BE2C (cell line): ENCODE data around the gene HESX1.

Source experiments
- DNase-seq: peaks from one replicate; pipeline ENCODE4 v3.0.0-alpha.2; 2020
- H3K27me3 ChIP-seq: fragments of 250-450 bp; sonication (Bioruptor Pico); 2 replicates; pipeline ENCODE4 v1.5.1; 2020; ENCODE audit warnings: mild to moderate bottlenecking
- H3K36me3 ChIP-seq: fragments of 250-450 bp; sonication (Bioruptor Pico); 2 replicates; pipeline ENCODE4 v1.5.1; 2020; ENCODE audit warnings: mild to moderate bottlenecking
- H3K4me1 ChIP-seq: fragments of 250-450 bp; sonication (Bioruptor Pico); 2 replicates; pipeline ENCODE4 v1.5.1; 2020
- H3K4me3 ChIP-seq: 2 replicates; pipeline ENCODE4 v1.5.1; 2011; ENCODE audit warnings: low read depth, low read length
- H3K9me3 ChIP-seq: fragments of 250-450 bp; sonication (Bioruptor Pico); 2 replicates; pipeline ENCODE4 v1.5.1; 2020
- TF ChIP-seq, protein P1 (sequence below): IDR thresholded peaks from 2 replicates; pipeline ENCODE4 v1.5.1; 2012; ENCODE audit warnings: mild to moderate bottlenecking, low read depth, low read length

HESX1 gene

DNA sequence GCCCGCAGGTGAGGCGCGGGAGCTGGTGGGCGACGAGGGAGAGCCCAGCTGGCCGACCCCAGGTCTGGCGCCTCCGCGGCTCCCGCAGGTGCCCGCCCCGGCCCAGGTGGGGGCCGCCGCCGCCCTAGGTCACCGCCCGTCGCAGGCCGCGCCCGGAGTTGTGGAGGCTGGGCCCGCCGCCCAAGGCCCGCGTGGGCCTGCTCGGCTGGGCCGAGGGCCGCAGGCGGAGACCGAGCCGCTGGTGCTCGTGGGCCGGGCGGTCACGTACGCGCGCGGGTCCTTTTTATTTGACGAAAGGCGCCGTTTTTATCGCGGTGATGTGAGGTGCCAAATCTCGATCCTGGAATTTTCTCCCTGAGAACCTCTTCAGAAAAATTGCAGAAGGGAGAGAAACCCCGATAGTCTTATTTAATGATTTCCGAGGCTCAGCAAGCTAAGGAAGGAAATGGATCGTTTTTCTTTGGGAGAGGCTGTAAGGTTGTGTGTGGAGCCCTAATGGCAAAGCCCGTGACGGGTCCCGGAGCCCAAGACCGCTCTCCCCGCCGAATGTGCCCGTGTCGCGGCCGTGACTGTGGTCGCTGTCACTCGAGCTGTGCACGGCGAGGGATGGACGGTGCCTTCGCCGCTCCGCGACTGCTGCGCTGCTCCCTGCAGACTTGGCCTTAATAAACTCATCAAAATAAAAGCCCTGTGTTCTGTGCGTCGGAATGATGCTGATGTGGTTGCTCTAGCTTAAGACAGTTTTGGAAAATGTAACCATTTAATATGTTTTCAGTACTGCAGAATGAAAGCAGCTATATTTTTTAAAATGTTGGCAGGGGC lies 28.4 kb upstream of the HESX1 start:
- Histone ChIP-seq H3K9me3 (no peaks in the 10 kb centered on the region), H3K4me1 (no peaks in the 10 kb centered on the region), H3K4me3 (peak overlapping the region; percentile 84), H3K36me3 (no peaks in the 10 kb centered on the region), H3K27me3 (no peaks in the 10 kb centered on the region)
- peak; percentile 35 for DNase-seq
- TF ChIP-seq, protein P1, sequence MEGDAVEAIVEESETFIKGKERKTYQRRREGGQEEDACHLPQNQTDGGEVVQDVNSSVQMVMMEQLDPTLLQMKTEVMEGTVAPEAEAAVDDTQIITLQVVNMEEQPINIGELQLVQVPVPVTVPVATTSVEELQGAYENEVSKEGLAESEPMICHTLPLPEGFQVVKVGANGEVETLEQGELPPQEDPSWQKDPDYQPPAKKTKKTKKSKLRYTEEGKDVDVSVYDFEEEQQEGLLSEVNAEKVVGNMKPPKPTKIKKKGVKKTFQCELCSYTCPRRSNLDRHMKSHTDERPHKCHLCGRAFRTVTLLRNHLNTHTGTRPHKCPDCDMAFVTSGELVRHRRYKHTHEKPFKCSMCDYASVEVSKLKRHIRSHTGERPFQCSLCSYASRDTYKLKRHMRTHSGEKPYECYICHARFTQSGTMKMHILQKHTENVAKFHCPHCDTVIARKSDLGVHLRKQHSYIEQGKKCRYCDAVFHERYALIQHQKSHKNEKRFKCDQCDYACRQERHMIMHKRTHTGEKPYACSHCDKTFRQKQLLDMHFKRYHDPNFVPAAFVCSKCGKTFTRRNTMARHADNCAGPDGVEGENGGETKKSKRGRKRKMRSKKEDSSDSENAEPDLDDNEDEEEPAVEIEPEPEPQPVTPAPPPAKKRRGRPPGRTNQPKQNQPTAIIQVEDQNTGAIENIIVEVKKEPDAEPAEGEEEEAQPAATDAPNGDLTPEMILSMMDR: no peak

DNA sequence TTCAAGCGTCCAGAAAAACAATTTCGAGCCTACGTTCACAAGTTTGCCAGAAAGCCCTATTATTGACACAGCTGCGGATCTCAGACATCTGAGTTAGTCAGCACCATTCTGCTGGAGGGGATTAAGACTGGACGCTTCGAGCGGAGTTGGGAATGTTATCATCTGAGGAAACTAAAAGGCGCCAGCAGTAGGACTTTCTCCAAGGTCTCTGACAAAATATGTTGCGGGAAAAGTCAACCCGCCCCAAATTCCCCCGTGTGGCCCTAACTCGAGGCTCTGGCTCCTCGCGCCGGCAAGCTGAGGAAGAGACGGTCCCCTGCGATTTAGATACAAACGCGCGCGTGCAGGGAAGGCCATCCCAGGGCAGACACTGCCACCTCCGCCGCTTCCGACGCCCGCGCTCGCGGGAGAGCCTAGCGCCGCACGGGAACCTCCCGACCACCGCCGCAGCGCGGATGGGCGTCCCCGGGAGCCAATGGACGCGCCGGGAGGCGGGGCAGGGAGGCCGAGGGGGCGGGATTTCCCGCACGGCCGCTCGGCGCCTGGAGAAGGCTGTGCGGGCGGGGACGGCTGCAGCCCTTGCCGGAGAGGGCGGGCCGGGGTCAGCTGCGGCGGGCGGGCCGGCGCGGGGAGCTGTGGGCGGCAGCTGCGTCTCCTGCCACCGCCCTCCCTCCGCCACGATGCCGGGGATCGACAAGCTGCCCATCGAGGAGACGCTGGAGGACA lies 27.6 kb upstream of the HESX1 start, which contains the start of gene APPL1:
Gene APPL1 (plus strand): TSS at position 526 of the 726 bp plus-strand sequence. CDS start 155 bp downstream, at position 681.
- Histone ChIP-seq H3K27me3 (no peaks in the 10 kb centered on the region), H3K9me3 (no peaks in the 10 kb centered on the region), H3K4me1 (no peaks in the 10 kb centered on the region), H3K4me3 (peak within 1 kb of the TSS; percentile 84), H3K36me3 (no peaks in the 10 kb centered on the region)
- TF ChIP-seq, protein P1: no peak
- peak; percentile 91 for DNase-seq

GRCh38 chr3:57226176-57226575 lies 26.4 kb upstream of the HESX1 start:
- Histone ChIP-seq H3K9me3 (no peaks in the 10 kb centered on the region), H3K36me3 (no peaks in the 10 kb centered on the region), H3K4me3 (no peak overlapping the region), H3K27me3 (no peaks in the 10 kb centered on the region), H3K4me1 (no peaks in the 10 kb centered on the region)
- no peak for DNase-seq
- TF ChIP-seq, protein P1: no peak

- Histone ChIP-seq H3K9me3 (no peaks in the 10 kb centered on the region), H3K4me3 (no peak overlapping the region), H3K4me1 (no peaks in the 10 kb centered on the region), H3K36me3 (no peaks in the 10 kb centered on the region), H3K27me3 (no peaks in the 10 kb centered on the region)
- TF ChIP-seq, protein P1: no peak
- DNase-seq: no peak
Measured at GRCh38 chr3:57224856-57225255, 25.1 kb upstream of the HESX1 start.

GRCh38 chr3:57221883-57222282 lies 22.1 kb upstream of the HESX1 start:
- no peaks in the 10 kb centered on the region for H3K4me1 ChIP-seq
- TF ChIP-seq, protein P1: peak; percentile 41
- no peaks in the 10 kb centered on the region for H3K36me3 ChIP-seq
- no peak for DNase-seq
- no peaks in the 10 kb centered on the region for H3K9me3 ChIP-seq
- H3K4me3 ChIP-seq: no peak overlapping the region
- H3K27me3 ChIP-seq: no peaks in the 10 kb centered on the region

- DNase-seq: no peak
- Histone ChIP-seq H3K27me3 (no peaks in the 10 kb centered on the region), H3K4me1 (no peaks in the 10 kb centered on the region), H3K4me3 (no peak overlapping the region), H3K36me3 (no peaks in the 10 kb centered on the region), H3K9me3 (no peaks in the 10 kb centered on the region)
- TF ChIP-seq, protein P1: no peak
Measured at GRCh38 chr3:57206423-57206822, 6.6 kb upstream of the HESX1 start.
